SJCRH30 (cell line): ENCODE results near the gene AKAP8L. TPM values are rescaled to one million over a fixed set of nuclear protein-coding genes. Genes with fewer than 3 reads are reported as not detected.

Experiments used
- DNase-seq, 2 experiments: peaks; one replicate each; pipeline ENCODE4 v3.0.0-alpha.2; 2015 to 2020
- H3K27ac ChIP-seq: fragments of 250-450 bp; sonication (Bioruptor Pico); 2 replicates; pipeline ENCODE4 v1.5.1; 2020; ENCODE audit warnings: mild to moderate bottlenecking, moderate library complexity
- H3K27me3 ChIP-seq: fragments of 250-450 bp; sonication (Bioruptor Pico); 2 replicates; pipeline ENCODE4 v1.5.1; 2020; ENCODE audit warnings: mild to moderate bottlenecking, moderate library complexity
- H3K36me3 ChIP-seq: fragments of 250-450 bp; sonication (Bioruptor Pico); 2 replicates; pipeline ENCODE4 v1.5.1; 2020; ENCODE audit warnings: mild to moderate bottlenecking, moderate library complexity
- H3K4me1 ChIP-seq: fragments of 250-450 bp; sonication (Bioruptor Pico); 2 replicates; pipeline ENCODE4 v1.5.1; 2020; ENCODE audit warnings: mild to moderate bottlenecking, moderate library complexity
- H3K4me3 ChIP-seq: fragments of 250-450 bp; sonication (Bioruptor Pico); 2 replicates; pipeline ENCODE4 v1.5.1; 2020; ENCODE audit warnings: mild to moderate bottlenecking, moderate library complexity
- H3K9me3 ChIP-seq: fragments of 250-450 bp; sonication (Bioruptor Pico); replicated peaks from 2 replicates; pipeline ENCODE4 v1.5.1; 2020; ENCODE audit warnings: mild to moderate bottlenecking, moderate library complexity
- total RNA-seq: library from RNA; depleted of rRNA; stranded (reverse); fragments of >200 nt; shearing (Covaris generic); gene quantifications from 2 replicates; pipeline ENCODE4 v1.2.3, GENCODE V29; 2014; rRNA removed

AKAP8L gene
- 86.0 and 111 TPM in 2 replicates for total RNA-seq

- Histone ChIP-seq H3K4me1 (peaks cover 20% of the 10 kb centered on the region), H3K9me3 (no peaks in the 10 kb centered on the region), H3K27ac (peak within 1 kb of the TSS; percentile 87), H3K27me3 (no peaks in the 10 kb centered on the region), H3K4me3 (peak within 1 kb of the TSS; percentile 87), H3K36me3 (peaks cover 25% of the 10 kb centered on the region)
- DNase-seq: peak; percentile 100
These were observed at the start of gene AKAP8L for GRCh38 chr19:15418579-15419412. TSS of gene AKAP8L (minus strand) at chr19:15418988. CDS start at chr19:15418923, 65 bp downstream.

- DNase-seq: no peak
- H3K27ac ChIP-seq: no peak overlapping the region
- H3K36me3 ChIP-seq: no peaks in the 10 kb centered on the region
- no peaks in the 10 kb centered on the region for H3K27me3 ChIP-seq
- H3K9me3 ChIP-seq: no peaks in the 10 kb centered on the region
- H3K4me1 ChIP-seq: peaks cover 4% of the 10 kb centered on the region; the same call in 1 of the 2 replicates
- no peak overlapping the region for H3K4me3 ChIP-seq
These were observed 49.0 kb upstream of the AKAP8L start for GRCh38 chr19:15467734-15468214.

- no peak for DNase-seq
- H3K27ac ChIP-seq: no peak overlapping the region
- H3K9me3 ChIP-seq: no peaks in the 10 kb centered on the region
- H3K36me3 ChIP-seq: no peaks in the 10 kb centered on the region
- peaks cover 4% of the 10 kb centered on the region; the same call in 1 of the 2 replicates for H3K4me1 ChIP-seq
- H3K27me3 ChIP-seq: no peaks in the 10 kb centered on the region
- H3K4me3 ChIP-seq: no peak overlapping the region
These were observed 48.3 kb upstream of the AKAP8L start for GRCh38 chr19:15466851-15467733.

- DNase-seq: no peak
- Histone ChIP-seq H3K27me3 (0 out of 2 replicates have a peak, but pooled peaks cover 5% of the 10 kb centered on the region), H3K4me1 (peaks cover 4% of the 10 kb centered on the region; the same call in 1 of the 2 replicates), H3K4me3 (no peak within 1 kb of the TSS), H3K36me3 (no peaks in the 10 kb centered on the region), H3K27ac (no peak within 1 kb of the TSS), H3K9me3 (no peaks in the 10 kb centered on the region)
These were observed 45.9 kb upstream of the AKAP8L start, which contains the start of gene RASAL3 for GRCh38 chr19:15464394-15465385. TSS of gene RASAL3 (minus strand) at chr19:15464544. CDS start at chr19:15464358, 186 bp downstream.

GRCh38 chr19:15463861-15464371, 45.1 kb upstream of the AKAP8L start:
- Histone ChIP-seq H3K36me3 (no peaks in the 10 kb centered on the region), H3K9me3 (no peaks in the 10 kb centered on the region), H3K4me3 (no peak overlapping the region), H3K27me3 (0 out of 2 replicates have a peak, but pooled peaks cover 5% of the 10 kb centered on the region), H3K4me1 (peaks cover 4% of the 10 kb centered on the region; the same call in 1 of the 2 replicates), H3K27ac (no peak overlapping the region)
- no peak for DNase-seq

- no peak for DNase-seq
- Histone ChIP-seq H3K4me1 (no peaks in the 10 kb centered on the region), H3K4me3 (no peak overlapping the region), H3K9me3 (no peaks in the 10 kb centered on the region), H3K36me3 (no peaks in the 10 kb centered on the region), H3K27me3 (0 out of 2 replicates have a peak, but pooled peaks cover 5% of the 10 kb centered on the region), H3K27ac (no peak overlapping the region)
These were observed 42.9 kb upstream of the AKAP8L start for GRCh38 chr19:15461694-15462093.

GRCh38 chr19:15457701-15458484, 39.1 kb upstream of the AKAP8L start:
- Histone ChIP-seq H3K36me3 (no peaks in the 10 kb centered on the region), H3K27ac (no peak overlapping the region), H3K9me3 (no peaks in the 10 kb centered on the region), H3K4me1 (no peaks in the 10 kb centered on the region), H3K4me3 (no peak overlapping the region), H3K27me3 (0 out of 2 replicates have a peak, but pooled peaks cover 5% of the 10 kb centered on the region)
- DNase-seq: no peak

GRCh38 chr19:15456871-15457700, 38.3 kb upstream of the AKAP8L start:
- H3K36me3 ChIP-seq: no peaks in the 10 kb centered on the region
- DNase-seq: no peak
- H3K9me3 ChIP-seq: no peaks in the 10 kb centered on the region
- H3K27ac ChIP-seq: no peak overlapping the region
- H3K4me1 ChIP-seq: no peaks in the 10 kb centered on the region
- H3K27me3 ChIP-seq: 0 out of 2 replicates have a peak, but pooled peaks cover 5% of the 10 kb centered on the region
- H3K4me3 ChIP-seq: no peak overlapping the region

GRCh38 chr19:15456441-15456840, 37.7 kb upstream of the AKAP8L start:
- no peak overlapping the region for H3K4me3 ChIP-seq
- H3K27ac ChIP-seq: no peak overlapping the region
- H3K27me3 ChIP-seq: no peaks in the 10 kb centered on the region
- H3K36me3 ChIP-seq: no peaks in the 10 kb centered on the region
- DNase-seq: no peak
- H3K9me3 ChIP-seq: no peaks in the 10 kb centered on the region
- H3K4me1 ChIP-seq: no peaks in the 10 kb centered on the region

GRCh38 chr19:15455996-15456395, 37.2 kb upstream of the AKAP8L start:
- no peaks in the 10 kb centered on the region for H3K4me1 ChIP-seq
- no peaks in the 10 kb centered on the region for H3K36me3 ChIP-seq
- H3K27ac ChIP-seq: no peak overlapping the region
- no peaks in the 10 kb centered on the region for H3K9me3 ChIP-seq
- no peak for DNase-seq
- H3K4me3 ChIP-seq: no peak overlapping the region
- no peaks in the 10 kb centered on the region for H3K27me3 ChIP-seq

GRCh38 chr19:15453906-15454860, 35.4 kb upstream of the AKAP8L start:
- H3K27me3 ChIP-seq: no peaks in the 10 kb centered on the region
- DNase-seq: no peak
- no peaks in the 10 kb centered on the region for H3K36me3 ChIP-seq
- no peaks in the 10 kb centered on the region for H3K9me3 ChIP-seq
- H3K4me1 ChIP-seq: peaks cover 5% of the 10 kb centered on the region
- H3K27ac ChIP-seq: no peak overlapping the region
- H3K4me3 ChIP-seq: no peak overlapping the region
